SK-N-SH (cell line): Measurements from ENCODE around the gene GDF2. TPM values are rescaled to one million over a fixed set of nuclear protein-coding genes. Genes with fewer than 3 reads are reported as not detected.

Experiments
- CTCF ChIA-PET: fragments of 300-600, 350-600 bp; formaldehyde crosslinking; extraction: SDS; loops from one replicate; lab custom pipeline; 2021; lab: Yijun Ruan, JAX
- POLR2A ChIA-PET: fragments of 350-600 bp; sonication (Branson Sonifier 250); formaldehyde crosslinking; extraction: SDS; loops from one replicate; lab custom pipeline; 2020; ENCODE audit warnings: antibody characterized with exemption, inconsistent platforms; lab: Yijun Ruan, JAX
- DNase-seq: peaks from one replicate; pipeline ENCODE4 v3.0.0; 2012
- H2AFZ ChIP-seq: fragments of 200-600 bp; sonication (generic); 2 replicates; pipeline ENCODE4 v1.8.1; 2016; ENCODE audit warnings: antibody characterized with exemption, mild to moderate bottlenecking, low read depth
- H3F3A ChIP-seq: fragments of 200-600 bp; sonication (generic); replicated peaks from 2 replicates; pipeline ENCODE3; 2016; ENCODE audit warnings: antibody characterized with exemption, mild to moderate bottlenecking; ENCODE audit not compliant: insufficient read depth
- H3K27ac ChIP-seq, 2 experiments: fragments of 200-500 bp in 1 of 2; fragments of 200-600 bp in 1 of 2; sonication (Bioruptor generic) in 1 of 2; sonication (generic), shearing (Covaris generic) in 1 of 2; 2 replicates each; pipeline versions ENCODE4 v1.5.1 to v1.6.1; 2014 to 2016; ENCODE audit warnings: low read depth in 2 of 2, inconsistent platforms in 1 of 2, low read length in 1 of 2, mild to moderate bottlenecking in 1 of 2, mixed read lengths in 1 of 2
- H3K27me3 ChIP-seq: fragments of 200-600 bp; sonication (generic), shearing (Covaris generic); 2 replicates; pipeline ENCODE4 v1.6.1; 2016; ENCODE audit warnings: mixed run types; ENCODE audit not compliant: insufficient read depth
- H3K36me3 ChIP-seq, 2 experiments: fragments of 200-500 bp in 1 of 2; fragments of 200-600 bp in 1 of 2; sonication (Bioruptor generic) in 1 of 2; sonication (generic) in 1 of 2; replicated peaks in 1 of 2; 2 replicates each; pipeline versions ENCODE3 to v1.5.1; 2014 to 2016; ENCODE audit warnings: low read length in 1 of 2, mild to moderate bottlenecking in 1 of 2; ENCODE audit not compliant: insufficient read depth in 2 of 2, control insufficient read depth in 1 of 2
- H3K4me1 ChIP-seq, 2 experiments: fragments of 200-500 bp in 1 of 2; fragments of 200-600 bp in 1 of 2; sonication (Bioruptor generic) in 1 of 2; sonication (generic), shearing (Covaris generic) in 1 of 2; 2 replicates each; pipeline versions ENCODE4 v1.5.1 to v1.6.1; 2014 to 2016; ENCODE audit warnings: low read depth in 1 of 2, low read length in 1 of 2, mixed run types in 1 of 2; ENCODE audit not compliant: insufficient read depth in 2 of 2, control insufficient read depth in 1 of 2
- H3K4me2 ChIP-seq: fragments of 200-600 bp; sonication (generic), shearing (Covaris generic); 2 replicates; pipeline ENCODE4 v1.6.1; 2017; ENCODE audit warnings: mixed run types
- H3K4me3 ChIP-seq, 2 experiments: fragments of 200-500 bp in 1 of 2; fragments of 200-600 bp in 1 of 2; sonication (Bioruptor generic) in 1 of 2; sonication (generic), shearing (Covaris generic) in 1 of 2; 2 replicates each; pipeline versions ENCODE4 v1.5.1 to v1.8.1; 2014 to 2016; ENCODE audit warnings: low read depth in 2 of 2, inconsistent platforms in 1 of 2, low read length in 1 of 2, mild to moderate bottlenecking in 1 of 2, mixed read lengths in 1 of 2, moderate library complexity in 1 of 2
- H3K79me2 ChIP-seq: fragments of 200-600 bp; sonication (generic); 2 replicates; pipeline ENCODE4 v1.8.1; 2017; ENCODE audit warnings: mild to moderate bottlenecking; ENCODE audit not compliant: insufficient read depth
- H3K9ac ChIP-seq: fragments of 200-600 bp; sonication (generic); 2 replicates; pipeline ENCODE4 v1.6.1; 2017; ENCODE audit warnings: mixed run types
- H3K9me2 ChIP-seq: fragments of 200-600 bp; sonication (generic); 2 replicates; pipeline ENCODE4 v1.6.1; 2017; ENCODE audit warnings: mixed run types
- H3K9me3 ChIP-seq: fragments of 200-600 bp; sonication (generic); 2 replicates; pipeline ENCODE4 v1.6.1; 2017; ENCODE audit warnings: mixed run types, mild to moderate bottlenecking, moderate library complexity
- H4K20me1 ChIP-seq: fragments of 200-600 bp; sonication (generic); 2 replicates; pipeline ENCODE4 v1.6.1; 2017; ENCODE audit warnings: mild to moderate bottlenecking, mixed run types; ENCODE audit not compliant: insufficient read depth
- CHD2 ChIP-seq: fragments of 150-350 bp; IDR thresholded peaks from 2 replicates; pipeline ENCODE4 v1.6.1; 2018; ENCODE audit warnings: low read length; ENCODE audit not compliant: partially characterized antibody
- FOSL2 ChIP-seq: IDR thresholded peaks from 2 replicates; pipeline ENCODE4 v1.4.0; 2012; ENCODE audit warnings: low read depth, mild to moderate bottlenecking, moderate library complexity, borderline replicate concordance
- FOXJ3 ChIP-seq: sonication (generic); formaldehyde crosslinking; IDR thresholded peaks from 2 replicates; pipeline ENCODE4 v1.5.1; 2020; ENCODE audit warnings: mild to moderate bottlenecking, missing genetic modification reagents
- GATA2 ChIP-seq: sonication (generic); formaldehyde crosslinking; IDR thresholded peaks from 2 replicates; pipeline ENCODE4 v1.5.0; 2020; ENCODE audit warnings: mild to moderate bottlenecking, missing genetic modification reagents
- JUND ChIP-seq: IDR thresholded peaks from 2 replicates; pipeline ENCODE4 v1.4.0; 2012
- MXI1 ChIP-seq: IDR thresholded peaks from 2 replicates; pipeline ENCODE4 v1.6.1; 2012; ENCODE audit warnings: mild to moderate bottlenecking, low read depth, low read length, improper control_type of control experiment
- NFIC ChIP-seq: IDR thresholded peaks from 2 replicates; pipeline ENCODE4 v1.4.0; 2012; ENCODE audit warnings: borderline replicate concordance
- RAD21 ChIP-seq: IDR thresholded peaks from 2 replicates; pipeline ENCODE4 v1.6.1; 2012; ENCODE audit warnings: mild to moderate bottlenecking, low read length
- RXRA ChIP-seq: IDR thresholded peaks from 2 replicates; pipeline ENCODE4 v1.4.0; 2012; ENCODE audit warnings: low read depth, mild to moderate bottlenecking, borderline replicate concordance
- SIN3A ChIP-seq: IDR thresholded peaks from 2 replicates; pipeline ENCODE4 v1.6.1; 2012; ENCODE audit warnings: low read depth, mild to moderate bottlenecking, low read length, moderate library complexity, borderline replicate concordance
- SMC3 ChIP-seq: IDR thresholded peaks from 2 replicates; pipeline ENCODE4 v1.6.1; 2012; ENCODE audit warnings: low read depth, low read length, improper control_type of control experiment
- TCF12 ChIP-seq: IDR thresholded peaks from 2 replicates; pipeline ENCODE4 v1.4.0; 2012
- YY1 ChIP-seq: IDR thresholded peaks from 2 replicates; pipeline ENCODE4 v1.4.0; 2012; ENCODE audit warnings: low read depth, mild to moderate bottlenecking
- WGBS: methylation state at CpG from one replicate; pipeline ENCODE4 v1.1.6; 2017; ENCODE audit warnings: low lambda C conversion rate; 5-methylcytosine and 5-hydroxymethylcytosine counted together
- polyA plus RNA-seq, 3 experiments: library from polyadenylated mRNA; depleted of rRNA; stranded (reverse); fragments of >200 nt; gene quantifications; 2 replicates each; pipeline ENCODE4 v1.2.3, GENCODE V29; 2012
- TF ChIP-seq, protein P1 (sequence below): IDR thresholded peaks from 2 replicates; pipeline ENCODE4 v1.4.0; 2012; ENCODE audit warnings: low read depth, borderline replicate concordance
- TF ChIP-seq, protein P2 (sequence below): fragments of 150-350 bp; IDR thresholded peaks from 2 replicates; pipeline ENCODE4 v1.6.1; 2017; ENCODE audit warnings: antibody characterized with exemption, low read length, low read depth, borderline replicate concordance
- TF ChIP-seq, protein P3 (sequence below): fragments of 200-600 bp; sonication (generic); IDR thresholded peaks from 2 replicates; pipeline ENCODE4 v1.6.1; 2017; ENCODE audit warnings: antibody characterized with exemption, mild to moderate bottlenecking, moderate library complexity
- TF ChIP-seq, protein P4 (sequence below): IDR thresholded peaks from 2 replicates; pipeline ENCODE4 v1.4.0; 2012; ENCODE audit warnings: low read depth
- TF ChIP-seq, protein P5 (sequence below): fragments of 150-350 bp; IDR thresholded peaks from 2 replicates; pipeline ENCODE4 v1.6.1; 2016; ENCODE audit warnings: mild to moderate bottlenecking, low read depth, low read length
- TF ChIP-seq, protein P6 (sequence below): IDR thresholded peaks from 2 replicates; pipeline ENCODE4 v1.6.1; 2012; ENCODE audit warnings: mild to moderate bottlenecking, low read depth, low read length, moderate library complexity

GDF2 gene
- polyA plus RNA-seq, 1 of the 3 experiments (the other 2 are of a cell fraction) = not detected

DNA sequence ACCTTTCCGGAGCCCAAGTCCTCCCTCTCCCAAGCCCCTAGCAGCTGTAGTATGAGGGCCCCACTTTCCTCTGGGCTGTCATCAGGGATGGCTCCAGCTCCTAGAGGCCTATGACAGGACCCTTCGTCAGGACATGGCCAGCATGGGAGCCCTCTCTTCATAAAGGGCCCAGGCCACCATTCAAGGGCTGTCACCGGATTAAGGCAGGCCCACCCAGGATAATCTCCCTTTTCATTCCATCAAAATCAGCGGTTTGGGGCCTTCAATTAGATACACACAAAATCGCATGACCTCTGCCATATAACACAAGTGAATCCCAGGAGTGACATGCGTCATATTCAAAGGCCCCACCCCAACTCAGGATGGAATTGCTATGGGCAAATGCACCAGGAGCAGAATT lies 34.4 kb upstream of the GDF2 start:
- H3K79me2 ChIP-seq = no peaks in the 10 kb centered on the region
- H3F3A ChIP-seq = no peaks in the 10 kb centered on the region
- no peak overlapping the region for H3K4me3 ChIP-seq
- H4K20me1 ChIP-seq = no peaks in the 10 kb centered on the region
- H3K9me3 ChIP-seq = no peaks in the 10 kb centered on the region
- H3K9me2 ChIP-seq = no peaks in the 10 kb centered on the region
- H3K36me3 ChIP-seq = no peaks in the 10 kb centered on the region
- no peak overlapping the region for H2AFZ ChIP-seq
- CTCF ChIA-PET = interaction anchor here (1.2 to 2.0 kb wide), 4 partner anchors 10 to 263 kb away, joined by 3 to 12 read pairs (median 4); no protein-coding TSS in a partner anchor
- POLR2A ChIA-PET = interaction anchor here (0.7 to 1.7 kb wide), 7 partner anchors 14 to 263 kb away, joined by 3 to 15 read pairs (median 4); no protein-coding TSS in a partner anchor
- no peak overlapping the region for H3K4me2 ChIP-seq
- no peak for DNase-seq
- H3K4me1 ChIP-seq = peaks cover 0 to 52% of the 10 kb centered on the region in 2 experiments; a peak in 1 of 4 replicates
- no peak overlapping the region for H3K9ac ChIP-seq
- TF ChIP-seq, protein P1, sequence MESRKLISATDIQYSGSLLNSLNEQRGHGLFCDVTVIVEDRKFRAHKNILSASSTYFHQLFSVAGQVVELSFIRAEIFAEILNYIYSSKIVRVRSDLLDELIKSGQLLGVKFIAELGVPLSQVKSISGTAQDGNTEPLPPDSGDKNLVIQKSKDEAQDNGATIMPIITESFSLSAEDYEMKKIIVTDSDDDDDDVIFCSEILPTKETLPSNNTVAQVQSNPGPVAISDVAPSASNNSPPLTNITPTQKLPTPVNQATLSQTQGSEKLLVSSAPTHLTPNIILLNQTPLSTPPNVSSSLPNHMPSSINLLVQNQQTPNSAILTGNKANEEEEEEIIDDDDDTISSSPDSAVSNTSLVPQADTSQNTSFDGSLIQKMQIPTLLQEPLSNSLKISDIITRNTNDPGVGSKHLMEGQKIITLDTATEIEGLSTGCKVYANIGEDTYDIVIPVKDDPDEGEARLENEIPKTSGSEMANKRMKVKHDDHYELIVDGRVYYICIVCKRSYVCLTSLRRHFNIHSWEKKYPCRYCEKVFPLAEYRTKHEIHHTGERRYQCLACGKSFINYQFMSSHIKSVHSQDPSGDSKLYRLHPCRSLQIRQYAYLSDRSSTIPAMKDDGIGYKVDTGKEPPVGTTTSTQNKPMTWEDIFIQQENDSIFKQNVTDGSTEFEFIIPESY = no peak
- TF ChIP-seq SIN3A = no peak
- no peak for TF ChIP-seq SMC3
- TF ChIP-seq NFIC = no peak
- no peak for TF ChIP-seq RAD21
- no peak for TF ChIP-seq TCF12
- TF ChIP-seq GATA2 (CRISPR knock-in tag) = no peak
- no peak for TF ChIP-seq FOXJ3 (CRISPR knock-in tag)
- TF ChIP-seq, protein P2, sequence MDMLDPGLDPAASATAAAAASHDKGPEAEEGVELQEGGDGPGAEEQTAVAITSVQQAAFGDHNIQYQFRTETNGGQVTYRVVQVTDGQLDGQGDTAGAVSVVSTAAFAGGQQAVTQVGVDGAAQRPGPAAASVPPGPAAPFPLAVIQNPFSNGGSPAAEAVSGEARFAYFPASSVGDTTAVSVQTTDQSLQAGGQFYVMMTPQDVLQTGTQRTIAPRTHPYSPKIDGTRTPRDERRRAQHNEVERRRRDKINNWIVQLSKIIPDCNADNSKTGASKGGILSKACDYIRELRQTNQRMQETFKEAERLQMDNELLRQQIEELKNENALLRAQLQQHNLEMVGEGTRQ = no peak
- TF ChIP-seq, protein P3, sequence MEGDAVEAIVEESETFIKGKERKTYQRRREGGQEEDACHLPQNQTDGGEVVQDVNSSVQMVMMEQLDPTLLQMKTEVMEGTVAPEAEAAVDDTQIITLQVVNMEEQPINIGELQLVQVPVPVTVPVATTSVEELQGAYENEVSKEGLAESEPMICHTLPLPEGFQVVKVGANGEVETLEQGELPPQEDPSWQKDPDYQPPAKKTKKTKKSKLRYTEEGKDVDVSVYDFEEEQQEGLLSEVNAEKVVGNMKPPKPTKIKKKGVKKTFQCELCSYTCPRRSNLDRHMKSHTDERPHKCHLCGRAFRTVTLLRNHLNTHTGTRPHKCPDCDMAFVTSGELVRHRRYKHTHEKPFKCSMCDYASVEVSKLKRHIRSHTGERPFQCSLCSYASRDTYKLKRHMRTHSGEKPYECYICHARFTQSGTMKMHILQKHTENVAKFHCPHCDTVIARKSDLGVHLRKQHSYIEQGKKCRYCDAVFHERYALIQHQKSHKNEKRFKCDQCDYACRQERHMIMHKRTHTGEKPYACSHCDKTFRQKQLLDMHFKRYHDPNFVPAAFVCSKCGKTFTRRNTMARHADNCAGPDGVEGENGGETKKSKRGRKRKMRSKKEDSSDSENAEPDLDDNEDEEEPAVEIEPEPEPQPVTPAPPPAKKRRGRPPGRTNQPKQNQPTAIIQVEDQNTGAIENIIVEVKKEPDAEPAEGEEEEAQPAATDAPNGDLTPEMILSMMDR = no peak
- TF ChIP-seq, protein P4, sequence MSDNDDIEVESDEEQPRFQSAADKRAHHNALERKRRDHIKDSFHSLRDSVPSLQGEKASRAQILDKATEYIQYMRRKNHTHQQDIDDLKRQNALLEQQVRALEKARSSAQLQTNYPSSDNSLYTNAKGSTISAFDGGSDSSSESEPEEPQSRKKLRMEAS = no peak
- no peak for TF ChIP-seq FOSL2
- TF ChIP-seq RXRA = no peak
- TF ChIP-seq, protein P5, sequence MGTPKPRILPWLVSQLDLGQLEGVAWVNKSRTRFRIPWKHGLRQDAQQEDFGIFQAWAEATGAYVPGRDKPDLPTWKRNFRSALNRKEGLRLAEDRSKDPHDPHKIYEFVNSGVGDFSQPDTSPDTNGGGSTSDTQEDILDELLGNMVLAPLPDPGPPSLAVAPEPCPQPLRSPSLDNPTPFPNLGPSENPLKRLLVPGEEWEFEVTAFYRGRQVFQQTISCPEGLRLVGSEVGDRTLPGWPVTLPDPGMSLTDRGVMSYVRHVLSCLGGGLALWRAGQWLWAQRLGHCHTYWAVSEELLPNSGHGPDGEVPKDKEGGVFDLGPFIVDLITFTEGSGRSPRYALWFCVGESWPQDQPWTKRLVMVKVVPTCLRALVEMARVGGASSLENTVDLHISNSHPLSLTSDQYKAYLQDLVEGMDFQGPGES = no peak
- no peak for TF ChIP-seq YY1
- TF ChIP-seq MXI1 = no peak
- no peak for TF ChIP-seq JUND
- TF ChIP-seq, protein P6, sequence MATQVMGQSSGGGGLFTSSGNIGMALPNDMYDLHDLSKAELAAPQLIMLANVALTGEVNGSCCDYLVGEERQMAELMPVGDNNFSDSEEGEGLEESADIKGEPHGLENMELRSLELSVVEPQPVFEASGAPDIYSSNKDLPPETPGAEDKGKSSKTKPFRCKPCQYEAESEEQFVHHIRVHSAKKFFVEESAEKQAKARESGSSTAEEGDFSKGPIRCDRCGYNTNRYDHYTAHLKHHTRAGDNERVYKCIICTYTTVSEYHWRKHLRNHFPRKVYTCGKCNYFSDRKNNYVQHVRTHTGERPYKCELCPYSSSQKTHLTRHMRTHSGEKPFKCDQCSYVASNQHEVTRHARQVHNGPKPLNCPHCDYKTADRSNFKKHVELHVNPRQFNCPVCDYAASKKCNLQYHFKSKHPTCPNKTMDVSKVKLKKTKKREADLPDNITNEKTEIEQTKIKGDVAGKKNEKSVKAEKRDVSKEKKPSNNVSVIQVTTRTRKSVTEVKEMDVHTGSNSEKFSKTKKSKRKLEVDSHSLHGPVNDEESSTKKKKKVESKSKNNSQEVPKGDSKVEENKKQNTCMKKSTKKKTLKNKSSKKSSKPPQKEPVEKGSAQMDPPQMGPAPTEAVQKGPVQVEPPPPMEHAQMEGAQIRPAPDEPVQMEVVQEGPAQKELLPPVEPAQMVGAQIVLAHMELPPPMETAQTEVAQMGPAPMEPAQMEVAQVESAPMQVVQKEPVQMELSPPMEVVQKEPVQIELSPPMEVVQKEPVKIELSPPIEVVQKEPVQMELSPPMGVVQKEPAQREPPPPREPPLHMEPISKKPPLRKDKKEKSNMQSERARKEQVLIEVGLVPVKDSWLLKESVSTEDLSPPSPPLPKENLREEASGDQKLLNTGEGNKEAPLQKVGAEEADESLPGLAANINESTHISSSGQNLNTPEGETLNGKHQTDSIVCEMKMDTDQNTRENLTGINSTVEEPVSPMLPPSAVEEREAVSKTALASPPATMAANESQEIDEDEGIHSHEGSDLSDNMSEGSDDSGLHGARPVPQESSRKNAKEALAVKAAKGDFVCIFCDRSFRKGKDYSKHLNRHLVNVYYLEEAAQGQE = no peak
- no peak for TF ChIP-seq CHD2
- H3K27ac ChIP-seq = peak overlapping the region in 1 of 2 experiments; percentile 92; a peak in 2 of 4 replicates
- no peaks in the 10 kb centered on the region for H3K27me3 ChIP-seq
- WGBS = 29% methylated on average over 4 of the region's 6 CpGs
